A375 (cell line): ENCODE results near the gene STAT2. TPM values are rescaled to one million over a fixed set of nuclear protein-coding genes. Genes with fewer than 3 reads are reported as not detected.

Experiments used
- small RNA-seq: library from RNA; depleted of rRNA; stranded (forward); fragments of <200 nt; gene quantifications from one replicate; pipeline ENCODE3, GENCODE V24; 2014
- total RNA-seq: library from RNA; depleted of rRNA; stranded (reverse); fragments of >200 nt; shearing (Covaris generic); gene quantifications from 2 replicates; pipeline ENCODE4 v1.2.3, GENCODE V29; 2014; rRNA removed

The STAT2 gene
- total RNA-seq: 33.0 and 33.2 TPM in 2 replicates

GRCh38 chr12:56359851-56360767 lies at the start of gene STAT2:
STAT2 (minus strand) TSS chr12:56360107; CDS start chr12:56356571, 3,536 bp downstream.

GRCh38 chr12:56362130-56363059 lies 2.5 kb upstream of the STAT2 start, which contains the start of gene APOF:
APOF (minus strand) TSS chr12:56362857; CDS start chr12:56362745, 112 bp downstream.

GRCh38 chr12:56338308-56339157 lies 21.4 kb downstream of the STAT2 start, which contains the start of gene IL23A:
IL23A (plus strand) TSS chr12:56338884; CDS start chr12:56339045, 161 bp downstream.

GRCh38 chr12:56333679-56334489 lies 26.0 kb downstream of the STAT2 start, which contains the start of gene PAN2:
PAN2 (minus strand) TSS chr12:56334000; CDS start chr12:56333094, 906 bp downstream.

GRCh38 chr12:56315622-56316473 lies 44.1 kb downstream of the STAT2 start, which contains the start of gene CNPY2:
CNPY2 (minus strand) TSS chr12:56315988; CDS start chr12:56315217, 771 bp downstream.

GRCh38 chr12:56299853-56300643 lies 59.9 kb downstream of the STAT2 start, which contains the start of gene CS:
CS (minus strand) TSS chr12:56300330; CDS start chr12:56300201, 129 bp downstream.

Small RNA genes within 50 kb of the gene (small RNA-seq; reads per million reads assigned to genes)
- gene RNU7-40P: not detected

Other genes with a start within 250 kb of the STAT2 start
- gene RPL41, start 243.5 kb downstream of the STAT2 start, total RNA-seq: 7,110 and 8,345 TPM in 2 replicates
- gene ZC3H10, start 241.8 kb downstream of the STAT2 start, total RNA-seq: 6.1 and 7.4 TPM in 2 replicates
- 122 and 134 TPM in 2 replicates for gene ESYT1, start 231.8 kb downstream of the STAT2 start, total RNA-seq
- 192 and 196 TPM in 2 replicates for gene MYL6B, start 207.5 kb downstream of the STAT2 start, total RNA-seq
- gene MYL6, start 201.7 kb downstream of the STAT2 start, total RNA-seq: 1,070 and 1,254 TPM in 2 replicates
- 44.2 and 50.5 TPM in 2 replicates for gene SMARCC2, start 170.6 kb downstream of the STAT2 start, total RNA-seq
- gene RNF41, start 138.2 kb downstream of the STAT2 start, total RNA-seq: 115 and 119 TPM in 2 replicates
- 58.5 and 66.1 TPM in 2 replicates for gene NABP2, start 135.8 kb downstream of the STAT2 start, total RNA-seq
- gene SLC39A5, start 130.1 kb downstream of the STAT2 start, total RNA-seq: not detected in 2 replicates
- 15.9 and 16.3 TPM in 2 replicates for gene ANKRD52, start 101.7 kb downstream of the STAT2 start, total RNA-seq
- 21.2 and 23.2 TPM in 2 replicates for gene COQ10A, start 93.2 kb downstream of the STAT2 start, total RNA-seq
- gene CS, start 59.8 kb downstream of the STAT2 start, total RNA-seq: 115 and 119 TPM in 2 replicates
- gene CNPY2, start 44.1 kb downstream of the STAT2 start, total RNA-seq: 154 and 163 TPM in 2 replicates
- 38.7 and 58.8 TPM in 2 replicates for gene PAN2, start 26.1 kb downstream of the STAT2 start, total RNA-seq
- 0.21 and 0.23 TPM in 2 replicates for gene IL23A, start 21.2 kb downstream of the STAT2 start, total RNA-seq
- gene APOF, start 2.8 kb upstream of the STAT2 start, total RNA-seq: not detected in 2 replicates
- gene TIMELESS, start 89.3 kb upstream of the STAT2 start, total RNA-seq: 19.1 and 24.1 TPM in 2 replicates
- gene MIP, start 94.5 kb upstream of the STAT2 start, total RNA-seq: 0.11 TPM in 1 of 2 replicates, not detected in the other
- gene SPRYD4, start 108.5 kb upstream of the STAT2 start, total RNA-seq: 4.5 and 4.7 TPM in 2 replicates
- 0.37 TPM in 1 of 2 replicates, not detected in the other for gene GLS2, start 128.1 kb upstream of the STAT2 start, total RNA-seq
- gene RBMS2, start 161.7 kb upstream of the STAT2 start, total RNA-seq: 11.8 and 13.2 TPM in 2 replicates